Kidney capillary endothelial cell (primary cell): Measurements from ENCODE around the gene IL17RD.
"Not testable (repeated sequence)": the region's sequence is repeated elsewhere in the genome, so short reads cannot be mapped to it uniquely, and the experiment has no call there.

ENCODE experiments used
- DNase-seq: peaks from one replicate; pipeline ENCODE4 v3.0.0-alpha.2; 2018; ENCODE audit warnings: low spot score

Gene IL17RD

GRCh38 chr3:57093489-57093888 lies 71.7 kb downstream of the IL17RD start:
- DNase-seq, result no peak

- no peak for DNase-seq
Measured at GRCh38 chr3:57091521-57092273, 73.5 kb downstream of the IL17RD start.

- no peak for DNase-seq
Measured at GRCh38 chr3:57089043-57089442, 76.1 kb downstream of the IL17RD start.

- no peak for DNase-seq
Measured at GRCh38 chr3:57088503-57088902, 76.7 kb downstream of the IL17RD start.

GRCh38 chr3:57087361-57088092 lies 77.6 kb downstream of the IL17RD start:
- DNase-seq, result no peak

GRCh38 chr3:57086201-57086600 lies 79.0 kb downstream of the IL17RD start:
- no peak for DNase-seq

- no peak for DNase-seq
Measured at GRCh38 chr3:57085211-57085610, 79.9 kb downstream of the IL17RD start.

- not testable (repeated sequence) for DNase-seq
Measured at GRCh38 chr3:57083266-57083995, 81.7 kb downstream of the IL17RD start.

GRCh38 chr3:57082481-57082880 lies 82.7 kb downstream of the IL17RD start:
- DNase-seq, result no peak

- peak; percentile 53 for DNase-seq
Measured at GRCh38 chr3:57081173-57081572, 84.0 kb downstream of the IL17RD start.

- no peak for DNase-seq
Measured at GRCh38 chr3:57080171-57080570, 85.0 kb downstream of the IL17RD start.

GRCh38 chr3:57079474-57079831 lies 85.7 kb downstream of the IL17RD start:
- DNase-seq, result no peak

- no peak for DNase-seq
Measured at GRCh38 chr3:57078635-57079473, 86.3 kb downstream of the IL17RD start.

- DNase-seq, result no peak
Measured at GRCh38 chr3:57078344-57078634, 86.9 kb downstream of the IL17RD start.

GRCh38 chr3:57077630-57078343 lies 87.4 kb downstream of the IL17RD start:
- DNase-seq, result no peak

- DNase-seq, result no peak
Measured at GRCh38 chr3:57076422-57076951, 88.7 kb downstream of the IL17RD start.

GRCh38 chr3:57074135-57074534 lies 91.0 kb downstream of the IL17RD start:
- no peak for DNase-seq

- DNase-seq, result no peak
Measured at GRCh38 chr3:57073628-57074027, 91.5 kb downstream of the IL17RD start.

- no peak for DNase-seq
Measured at GRCh38 chr3:57069503-57069902, 95.7 kb downstream of the IL17RD start.

- DNase-seq, result peak; percentile 54
Measured at GRCh38 chr3:57068437-57069089, 96.6 kb downstream of the IL17RD start.

- no peak for DNase-seq
Measured at GRCh38 chr3:57066471-57066870, 98.7 kb downstream of the IL17RD start.
